GM19468 (cell line): ENCODE measurements around the gene MYRIP.
"Not testable (repeated sequence)": the region's sequence is repeated elsewhere in the genome, so short reads cannot be mapped to it uniquely, and the experiment has no call there.

ENCODE experiments used
- ATAC-seq: cut with Tn5 transposase; IDR thresholded peaks from one replicate; pipeline ENCODE4 v1.9.1; 2021; ENCODE audit warnings: mild to moderate bottlenecking, moderate library complexity, moderate number of reproducible peaks; ENCODE audit not compliant: unreplicated experiment; ENCODE audit errors: extremely low read depth

Gene MYRIP

GRCh38 chr3:40073310-40074007, 264.1 kb downstream of the MYRIP start:
- ATAC-seq = no peak

DNA sequence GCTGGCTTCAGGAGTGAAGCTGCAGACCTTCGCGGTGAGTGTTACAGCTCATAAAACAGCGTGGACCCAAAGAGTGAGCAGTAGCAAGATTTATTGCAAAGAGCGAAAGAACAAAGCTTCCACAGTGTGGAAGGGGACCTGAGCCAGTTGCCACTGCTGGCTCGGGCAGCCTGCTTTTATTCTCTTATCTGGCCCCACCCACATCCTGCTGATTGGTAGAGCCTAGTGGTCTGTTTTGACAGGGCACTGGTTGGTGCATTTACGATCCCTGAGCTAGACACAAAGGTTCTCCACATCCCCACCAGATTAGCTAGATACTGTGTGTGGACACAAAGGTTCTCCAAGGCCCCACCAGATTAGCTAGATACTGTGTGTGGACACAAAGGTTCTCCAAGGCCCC, 267.7 kb downstream of the MYRIP start:
- not testable (repeated sequence) for ATAC-seq

DNA sequence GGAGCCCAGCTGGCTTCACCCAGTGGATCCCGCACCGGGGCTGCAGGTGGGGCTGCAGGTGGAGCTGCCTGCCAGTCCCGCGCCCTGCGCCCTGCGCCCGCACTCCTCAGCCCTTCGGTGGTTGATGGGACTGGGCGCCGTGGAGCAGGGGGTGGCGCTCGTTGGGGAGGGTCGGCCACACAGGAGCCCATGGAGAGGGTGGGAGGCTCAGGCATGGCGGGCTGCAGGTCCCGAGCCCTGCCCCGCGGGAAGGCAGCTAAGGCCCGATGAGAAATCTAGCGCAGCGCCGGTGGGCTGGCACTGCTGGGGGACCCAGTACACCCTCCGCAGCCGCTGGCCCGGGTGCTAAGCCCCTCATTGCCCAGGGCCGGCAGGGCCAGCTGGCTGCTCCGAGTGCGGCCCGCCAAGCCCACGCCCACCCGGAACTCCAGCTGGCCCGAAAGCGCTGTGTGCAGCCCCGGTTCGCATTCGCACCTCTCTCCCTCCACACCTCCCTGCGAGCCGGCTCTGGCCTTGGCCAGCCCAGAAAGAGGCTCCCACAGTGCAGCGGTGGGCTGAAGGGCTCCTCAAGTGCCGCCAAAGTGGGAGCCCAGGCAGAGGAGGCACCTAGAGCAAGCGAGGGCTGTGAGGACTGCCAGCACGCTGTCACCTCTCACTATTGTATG, 268.6 kb downstream of the MYRIP start:
- not testable (repeated sequence) for ATAC-seq

DNA sequence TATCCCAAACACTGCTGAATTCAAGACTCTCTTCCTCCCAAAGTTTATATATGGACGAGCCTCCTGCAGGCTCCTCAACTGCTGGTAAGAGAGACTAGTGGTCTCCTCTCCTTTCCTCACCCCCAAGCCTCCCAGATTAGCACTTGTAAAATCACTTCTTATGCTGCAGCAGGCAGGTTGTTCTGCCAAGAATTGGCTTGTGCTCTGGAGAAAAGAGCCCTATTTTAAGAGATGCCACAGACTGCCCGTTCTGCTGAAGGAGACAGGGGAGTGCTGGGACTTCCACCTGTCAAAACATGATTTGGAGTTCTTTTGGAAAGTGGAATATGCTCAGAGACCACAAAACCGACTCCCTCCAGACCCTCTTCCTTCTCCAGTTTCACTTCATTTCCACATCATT, 269.2 kb downstream of the MYRIP start:
- ATAC-seq = no peak

GRCh38 chr3:40079203-40079846, 269.9 kb downstream of the MYRIP start:
- no peak for ATAC-seq

DNA sequence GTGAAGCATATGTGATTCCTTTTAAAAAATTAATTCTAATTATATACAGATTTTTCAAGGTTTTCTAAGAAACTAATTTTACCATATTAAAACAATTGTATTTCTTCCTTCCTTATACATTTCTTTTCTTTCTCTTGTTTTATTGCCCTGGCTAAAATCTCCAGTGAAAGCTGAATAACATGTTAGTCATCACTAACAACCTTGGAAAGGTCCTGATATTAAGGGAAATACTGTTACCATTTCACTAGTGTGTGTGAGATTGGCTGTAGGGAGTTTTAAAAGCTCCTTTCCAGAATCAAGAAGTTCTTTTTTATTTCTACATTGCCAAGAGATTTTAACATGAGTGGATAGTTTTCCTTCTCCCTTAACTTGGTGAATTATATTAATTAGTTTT, 270.4 kb downstream of the MYRIP start:
- no peak for ATAC-seq

DNA sequence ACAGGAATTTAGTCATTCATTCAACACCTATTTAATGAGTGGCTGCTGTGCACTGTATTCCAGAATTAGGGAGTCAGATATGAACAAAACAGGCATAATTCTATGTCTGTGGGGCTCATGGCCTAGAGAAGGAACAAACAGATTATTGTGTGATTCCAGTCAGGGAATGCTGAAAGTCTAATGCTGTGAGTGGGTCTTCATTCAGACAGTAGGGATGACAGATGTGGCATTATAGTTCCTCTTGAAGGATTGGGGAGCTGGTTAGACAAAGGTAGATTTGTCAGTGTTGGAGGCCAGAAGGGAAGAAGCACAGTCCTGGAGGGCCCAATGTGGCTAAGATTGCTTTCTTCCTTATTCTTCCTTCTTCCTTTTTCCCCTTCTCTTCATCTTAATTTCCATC, 273.7 kb downstream of the MYRIP start:
- no peak for ATAC-seq

- ATAC-seq = not testable (repeated sequence)
These were observed 275.0 kb downstream of the MYRIP start for GRCh38 chr3:40084424-40084823.

DNA sequence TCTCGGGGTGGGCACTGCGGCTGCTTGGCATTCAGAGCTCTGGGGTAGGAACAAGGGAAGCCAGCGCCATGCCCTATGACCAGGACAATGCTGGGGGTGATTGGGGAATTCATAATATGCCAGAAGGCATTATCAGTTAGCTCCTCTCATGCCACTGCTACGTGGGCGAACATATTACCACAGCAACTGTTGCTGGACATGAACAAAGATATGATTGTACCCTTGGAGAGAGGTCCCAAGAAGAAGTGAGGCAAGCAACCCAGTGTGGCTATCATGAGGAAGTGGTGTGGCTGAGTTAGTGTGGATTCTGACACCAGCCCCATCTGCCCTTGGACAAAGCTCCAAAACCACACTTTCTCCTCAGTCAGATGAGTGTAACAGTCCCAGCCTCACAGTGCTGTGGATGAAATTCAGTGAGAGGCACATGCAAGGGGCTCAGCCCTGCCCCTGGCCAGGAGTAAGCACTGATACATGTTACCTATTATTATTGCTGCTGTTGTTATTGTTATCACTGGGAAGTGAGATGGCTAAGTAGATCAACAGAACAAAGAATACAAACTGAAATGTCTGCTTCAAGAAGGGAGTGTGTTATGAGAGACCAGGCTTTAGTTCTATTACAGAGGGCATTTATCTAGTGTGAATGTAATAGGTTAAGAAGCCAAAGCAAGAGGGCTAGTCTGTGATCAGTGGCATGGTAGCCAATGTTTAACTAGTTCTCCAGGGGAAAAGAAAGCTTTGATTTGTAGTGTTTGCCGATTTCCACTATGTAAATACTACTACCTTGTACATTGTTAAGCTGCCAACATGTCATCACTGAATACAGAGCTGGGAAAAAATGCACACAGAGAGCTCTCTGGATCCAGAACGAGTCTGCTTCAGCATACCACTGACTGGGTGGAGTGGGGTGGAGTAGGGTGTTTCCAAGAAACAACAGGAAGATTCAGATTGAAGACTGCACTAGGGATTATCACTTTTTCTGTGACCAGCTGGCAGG, 277.8 kb downstream of the MYRIP start:
- ATAC-seq = no peak

- no peak for ATAC-seq
These were observed 279.2 kb downstream of the MYRIP start for GRCh38 chr3:40088527-40089170.

- no peak for ATAC-seq
These were observed 287.3 kb downstream of the MYRIP start for GRCh38 chr3:40096661-40097111.

DNA sequence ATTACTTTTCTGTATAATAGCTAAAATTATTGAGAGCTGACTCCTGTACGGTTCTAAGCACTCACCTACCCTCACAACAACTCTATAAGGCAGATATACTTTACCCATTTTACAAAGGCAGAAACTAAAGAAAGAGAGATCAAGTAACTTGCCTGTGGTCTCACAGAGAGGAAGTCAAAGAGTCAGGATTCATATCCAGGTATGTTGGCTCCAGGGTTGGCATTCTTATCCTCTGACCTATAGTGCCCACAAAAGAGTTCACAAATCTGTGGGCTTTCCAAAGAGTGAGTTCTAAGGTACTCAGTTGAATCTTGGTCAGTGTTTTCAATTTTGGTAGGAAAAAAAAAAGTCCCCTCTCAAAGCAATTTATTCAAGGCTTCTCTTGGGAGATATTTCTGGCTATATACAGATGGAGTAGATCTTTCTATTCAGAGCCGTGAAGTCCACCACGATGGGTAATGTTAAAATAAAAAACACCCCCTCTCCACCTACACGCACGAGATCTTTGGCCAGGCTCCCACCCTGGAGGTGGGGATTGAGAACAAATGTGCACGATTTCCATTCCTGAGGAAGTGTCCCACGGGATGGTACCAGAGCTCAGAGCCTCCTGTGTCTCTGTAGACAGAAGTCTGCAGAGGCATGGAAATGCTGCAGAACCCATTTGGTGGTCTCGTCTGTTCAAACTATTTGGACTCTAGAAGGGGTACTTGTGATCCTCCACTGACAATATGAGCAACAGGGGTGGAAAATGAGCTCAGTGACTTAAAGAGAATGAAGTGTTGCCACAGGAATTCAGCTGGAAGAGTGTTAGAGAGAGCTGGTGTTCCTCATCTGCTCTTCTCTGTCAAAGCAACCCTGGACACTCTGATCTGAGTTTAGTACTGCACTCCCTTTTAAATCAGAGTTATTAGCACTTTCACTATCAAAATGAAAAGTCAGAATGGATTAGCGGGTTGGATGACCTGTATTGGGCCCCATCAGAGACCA, 288.0 kb downstream of the MYRIP start:
- no peak for ATAC-seq

GRCh38 chr3:40098261-40098759, 288.9 kb downstream of the MYRIP start:
- ATAC-seq = no peak

DNA sequence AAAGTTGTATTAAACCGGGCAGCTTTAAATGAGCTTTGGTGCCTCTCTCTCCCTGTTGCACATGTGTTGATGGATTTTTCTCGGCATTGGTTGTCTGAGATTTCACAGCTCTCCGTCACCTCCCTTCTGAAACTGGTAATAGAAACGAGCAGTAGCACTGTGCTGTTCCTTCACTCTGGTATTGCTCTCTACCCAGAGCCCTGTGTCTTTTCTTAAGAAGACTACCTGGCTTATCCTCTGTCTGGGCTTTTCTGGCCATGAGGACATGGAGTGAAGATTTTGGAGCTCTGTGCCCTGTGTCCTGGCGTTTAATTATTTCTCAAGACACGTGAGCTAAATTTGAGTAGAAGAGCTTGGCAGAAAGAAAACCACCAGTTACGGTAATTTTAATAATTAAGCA, 290.5 kb downstream of the MYRIP start:
- no peak for ATAC-seq

- ATAC-seq = no peak
These were observed 292.8 kb downstream of the MYRIP start for GRCh38 chr3:40102182-40102581.

- no peak for ATAC-seq
These were observed 294.4 kb downstream of the MYRIP start for GRCh38 chr3:40103829-40104228.

DNA sequence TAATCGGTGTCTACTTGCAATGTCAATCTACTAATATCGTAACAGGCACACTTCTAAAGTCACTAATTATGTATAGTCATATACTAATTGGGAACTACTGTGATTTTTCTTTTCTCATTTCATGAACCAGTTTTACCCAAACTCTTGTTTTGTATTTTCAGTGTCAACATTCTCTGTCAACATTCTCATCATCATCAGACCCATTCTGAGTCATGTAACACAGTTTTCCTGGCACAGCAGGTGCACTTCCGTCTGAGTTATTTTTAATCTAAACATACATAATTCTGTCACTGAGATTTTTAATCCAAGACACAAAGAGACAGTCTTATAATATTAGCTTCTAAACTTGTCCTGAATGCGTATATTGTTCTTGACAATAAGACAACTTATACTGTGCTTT, 295.0 kb downstream of the MYRIP start:
- no peak for ATAC-seq

- no peak for ATAC-seq
These were observed 299.2 kb downstream of the MYRIP start for GRCh38 chr3:40108643-40109042.
